ENCODE data around the gene RHBDL1.
A peak's percentile ranks its signal among the peaks of the same experiment; 100 is the strongest.

RHBDL1 gene

DNA sequence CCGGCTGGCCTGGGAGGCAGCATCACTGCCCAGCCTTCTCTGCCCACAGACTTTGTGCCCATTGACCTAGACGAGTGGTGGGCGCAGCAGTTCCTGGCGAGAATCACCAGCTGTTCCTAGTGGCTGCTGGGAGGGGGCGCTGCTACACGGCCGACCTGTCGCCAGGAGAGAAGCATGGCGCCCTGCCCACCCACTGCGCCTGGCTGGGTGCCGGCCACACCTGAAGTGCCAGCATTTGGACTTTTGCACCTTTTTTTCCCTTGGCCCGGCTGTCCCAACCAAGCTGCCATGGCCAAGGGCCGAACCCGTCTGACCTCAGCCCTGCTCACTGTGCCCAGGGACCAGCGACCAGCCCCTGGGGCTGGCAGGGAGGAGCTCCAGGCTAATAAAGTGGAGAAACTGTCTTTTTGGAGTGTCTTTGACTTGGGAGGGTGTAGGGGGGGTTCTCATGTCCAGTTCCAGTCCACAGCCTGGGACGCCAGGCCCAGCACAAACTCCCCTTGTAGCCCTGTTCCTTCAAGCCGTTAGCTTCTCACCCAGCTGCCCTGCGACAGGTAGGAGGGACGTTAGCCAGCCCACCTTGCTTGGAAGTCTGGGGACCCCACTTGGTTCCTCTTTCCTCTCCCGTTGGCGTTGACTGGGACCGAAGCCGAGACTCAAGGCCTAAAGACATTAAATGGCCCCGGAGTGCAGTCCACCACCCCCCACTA is 27.2 kb upstream of the RHBDL1 start:
- Histone ChIP-seq H3K27ac (ENCODE audit: low read depth, low read length) (peak overlapping the region; percentile 66), H3K36me3 (ENCODE audit: low read length) (no peaks in the 10 kb centered on the region), H2AFZ (ENCODE audit: low read depth, low read length, severe bottlenecking) (no peak overlapping the region), H3K9me3 (ENCODE audit: insufficient read depth, low read length) (no peaks in the 10 kb centered on the region), H3K9me2 (replicated peaks; ENCODE audit: insufficient read depth, low read length) (no peaks in the 10 kb centered on the region), H3K27me3 (ENCODE audit: low read length) (no peaks in the 10 kb centered on the region), H3K4me2 (ENCODE audit: low read depth, low read length, poor library complexity, severe bottlenecking) (peak overlapping the region; percentile 74), H3F3A (ENCODE audit: insufficient read depth) (peaks cover 12% of the 10 kb centered on the region), H3K9ac (ENCODE audit: low read length) (peak overlapping the region; percentile 88), H3K79me2 (ENCODE audit: insufficient read depth, low read length) (peaks cover 9% of the 10 kb centered on the region; the same call in 1 of the 2 replicates), H3K4me3 (ENCODE audit: insufficient read depth, low read length, poor library complexity, severe bottlenecking) (peak overlapping the region; percentile 68), H4K20me1 (ENCODE audit: low read depth, low read length) (no peaks in the 10 kb centered on the region)
- TF ChIP-seq EZH2phosphoT487 (conservative IDR thresholded peaks at IDR 0.05; ENCODE audit: low read length): no peak
- TF ChIP-seq, protein P1, sequence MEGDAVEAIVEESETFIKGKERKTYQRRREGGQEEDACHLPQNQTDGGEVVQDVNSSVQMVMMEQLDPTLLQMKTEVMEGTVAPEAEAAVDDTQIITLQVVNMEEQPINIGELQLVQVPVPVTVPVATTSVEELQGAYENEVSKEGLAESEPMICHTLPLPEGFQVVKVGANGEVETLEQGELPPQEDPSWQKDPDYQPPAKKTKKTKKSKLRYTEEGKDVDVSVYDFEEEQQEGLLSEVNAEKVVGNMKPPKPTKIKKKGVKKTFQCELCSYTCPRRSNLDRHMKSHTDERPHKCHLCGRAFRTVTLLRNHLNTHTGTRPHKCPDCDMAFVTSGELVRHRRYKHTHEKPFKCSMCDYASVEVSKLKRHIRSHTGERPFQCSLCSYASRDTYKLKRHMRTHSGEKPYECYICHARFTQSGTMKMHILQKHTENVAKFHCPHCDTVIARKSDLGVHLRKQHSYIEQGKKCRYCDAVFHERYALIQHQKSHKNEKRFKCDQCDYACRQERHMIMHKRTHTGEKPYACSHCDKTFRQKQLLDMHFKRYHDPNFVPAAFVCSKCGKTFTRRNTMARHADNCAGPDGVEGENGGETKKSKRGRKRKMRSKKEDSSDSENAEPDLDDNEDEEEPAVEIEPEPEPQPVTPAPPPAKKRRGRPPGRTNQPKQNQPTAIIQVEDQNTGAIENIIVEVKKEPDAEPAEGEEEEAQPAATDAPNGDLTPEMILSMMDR (IDR thresholded peaks at IDR 0.05; ENCODE audit: insufficient read depth, low read length, poor library complexity, severe bottlenecking): peak; percentile 82

DNA sequence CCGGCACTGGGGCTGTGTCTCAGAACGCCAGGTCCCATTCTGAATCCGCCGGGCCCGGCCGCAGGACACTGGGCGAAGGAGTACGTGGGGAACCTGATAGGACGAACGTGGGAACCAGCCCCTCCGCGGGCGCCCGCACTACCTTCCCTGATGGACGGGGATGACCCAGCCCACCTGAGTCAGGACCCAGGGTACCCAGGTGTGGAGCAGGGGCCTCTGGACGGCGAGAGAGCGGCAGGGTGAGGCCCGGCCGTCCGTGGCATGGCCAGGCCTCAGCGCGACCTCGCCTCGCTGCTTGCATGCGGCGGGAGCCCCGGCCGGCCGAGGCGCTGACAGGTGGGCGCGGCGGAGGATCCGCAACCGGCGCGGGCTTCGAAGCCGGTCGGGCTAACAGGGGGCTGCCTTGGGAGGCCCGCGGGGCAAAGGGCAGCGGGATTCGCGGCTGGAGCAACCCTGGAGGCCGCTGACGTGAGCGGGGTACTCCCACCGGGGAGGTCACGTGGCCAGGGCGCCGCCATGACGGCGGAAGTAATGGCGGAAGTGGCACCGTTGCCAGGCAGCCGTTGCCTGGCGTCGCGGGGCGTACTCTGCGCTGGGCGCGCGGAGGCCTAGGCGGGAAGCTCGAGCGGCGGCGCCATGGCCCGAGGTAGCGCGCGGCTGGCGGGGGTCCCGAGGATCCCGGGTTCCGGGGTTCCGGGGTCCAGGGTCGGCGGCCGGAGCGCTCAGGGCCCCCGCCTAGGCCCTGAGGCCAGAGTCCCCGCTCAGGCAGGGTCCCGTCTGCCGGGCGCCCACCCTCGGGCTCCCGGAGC is 26.5 kb upstream of the RHBDL1 start, which contains the start of gene WDR90:
Gene WDR90 (plus strand): TSS at position 585 of the 809 bp plus-strand sequence. CDS start 52 bp downstream, at position 637.
- Histone ChIP-seq H3K79me2 (ENCODE audit: insufficient read depth, low read length) (peaks cover 6% of the 10 kb centered on the region; the same call in 1 of the 2 replicates), H3K9ac (ENCODE audit: low read length) (peak within 1 kb of the TSS; percentile 88), H2AFZ (ENCODE audit: low read depth, low read length, severe bottlenecking) (peak within 1 kb of the TSS; percentile 43)

DNA sequence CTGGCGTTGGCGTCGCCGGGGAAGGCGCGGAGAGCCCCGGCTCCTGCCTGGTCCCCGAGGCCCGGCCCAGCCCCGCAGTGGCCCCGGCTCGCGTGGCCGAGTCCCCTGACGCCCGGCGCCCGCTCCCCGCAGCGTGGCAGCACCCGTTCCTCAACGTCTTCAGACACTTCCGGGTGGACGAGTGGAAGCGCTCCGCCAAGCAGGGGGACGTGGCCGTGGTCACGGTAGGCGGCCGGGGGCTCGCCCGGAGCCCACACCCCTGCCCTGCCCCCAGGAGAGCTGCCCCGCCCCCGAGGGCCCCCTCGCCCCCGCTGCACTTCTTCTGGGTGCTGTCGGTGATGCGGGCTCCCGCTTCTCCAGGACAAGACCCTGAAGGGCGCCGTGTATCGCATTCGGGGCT is 25.8 kb upstream of the RHBDL1 start:
- Histone ChIP-seq H3K27ac (ENCODE audit: low read depth, low read length) (peak overlapping the region; percentile 54), H3K27me3 (ENCODE audit: low read length) (no peaks in the 10 kb centered on the region), H3K9me2 (replicated peaks; ENCODE audit: insufficient read depth, low read length) (no peaks in the 10 kb centered on the region), H3K9ac (ENCODE audit: low read length) (peak overlapping the region; percentile 88), H3F3A (ENCODE audit: insufficient read depth) (peaks cover 9% of the 10 kb centered on the region; the same call in 1 of the 2 replicates), H4K20me1 (ENCODE audit: low read depth, low read length) (no peaks in the 10 kb centered on the region), H3K36me3 (ENCODE audit: low read length) (no peaks in the 10 kb centered on the region), H3K9me3 (ENCODE audit: insufficient read depth, low read length) (no peaks in the 10 kb centered on the region), H3K79me2 (ENCODE audit: insufficient read depth, low read length) (peaks cover 6% of the 10 kb centered on the region; the same call in 1 of the 2 replicates), H3K4me2 (ENCODE audit: low read depth, low read length, poor library complexity, severe bottlenecking) (peak overlapping the region; percentile 74), H3K4me3 (ENCODE audit: insufficient read depth, low read length, poor library complexity, severe bottlenecking) (peak overlapping the region; percentile 68), H2AFZ (ENCODE audit: low read depth, low read length, severe bottlenecking) (peak overlapping the region; percentile 43)
- TF ChIP-seq, protein P1 (IDR thresholded peaks at IDR 0.05; ENCODE audit: insufficient read depth, low read length, poor library complexity, severe bottlenecking): no peak
- TF ChIP-seq EZH2phosphoT487 (conservative IDR thresholded peaks at IDR 0.05; ENCODE audit: low read length): no peak

More for the DNA sequence above, 26.5 kb upstream of the RHBDL1 start, which contains the start of gene WDR90:
- peak within 1 kb of the TSS; percentile 66 for H3K27ac ChIP-seq (ENCODE audit: low read depth, low read length)
- H3K9me2 ChIP-seq (replicated peaks; ENCODE audit: insufficient read depth, low read length): no peaks in the 10 kb centered on the region
- H4K20me1 ChIP-seq (ENCODE audit: low read depth, low read length): no peaks in the 10 kb centered on the region
- TF ChIP-seq, protein P1 (IDR thresholded peaks at IDR 0.05; ENCODE audit: insufficient read depth, low read length, poor library complexity, severe bottlenecking): no peak
- no peak for TF ChIP-seq EZH2phosphoT487 (conservative IDR thresholded peaks at IDR 0.05; ENCODE audit: low read length)
- peak within 1 kb of the TSS; percentile 74 for H3K4me2 ChIP-seq (ENCODE audit: low read depth, low read length, poor library complexity, severe bottlenecking)
- no peaks in the 10 kb centered on the region for H3K27me3 ChIP-seq (ENCODE audit: low read length)
- H3K36me3 ChIP-seq (ENCODE audit: low read length): no peaks in the 10 kb centered on the region
- H3F3A ChIP-seq (ENCODE audit: insufficient read depth): peaks cover 9% of the 10 kb centered on the region; the same call in 1 of the 2 replicates
- H3K9me3 ChIP-seq (ENCODE audit: insufficient read depth, low read length): no peaks in the 10 kb centered on the region
- peak within 1 kb of the TSS; percentile 68 for H3K4me3 ChIP-seq (ENCODE audit: insufficient read depth, low read length, poor library complexity, severe bottlenecking)

Measured in SU-DHL-6 (cell line).